CD4-positive, alpha-beta T cell treated with Interleukin-1 beta for 1 hour (primary cell): ENCODE results near the gene ADIPOR1.
A peak's percentile ranks its signal among the peaks of the same experiment; 100 is the strongest.
"Not testable (repeated sequence)": the region's sequence is repeated elsewhere in the genome, so short reads cannot be mapped to it uniquely, and the experiment has no call there.

ENCODE experiments used
- DNase-seq, 2 donors: peaks; one replicate each; pipeline ENCODE4 v3.0.0-alpha.2; 2020 to 2022

ADIPOR1 gene

DNA sequence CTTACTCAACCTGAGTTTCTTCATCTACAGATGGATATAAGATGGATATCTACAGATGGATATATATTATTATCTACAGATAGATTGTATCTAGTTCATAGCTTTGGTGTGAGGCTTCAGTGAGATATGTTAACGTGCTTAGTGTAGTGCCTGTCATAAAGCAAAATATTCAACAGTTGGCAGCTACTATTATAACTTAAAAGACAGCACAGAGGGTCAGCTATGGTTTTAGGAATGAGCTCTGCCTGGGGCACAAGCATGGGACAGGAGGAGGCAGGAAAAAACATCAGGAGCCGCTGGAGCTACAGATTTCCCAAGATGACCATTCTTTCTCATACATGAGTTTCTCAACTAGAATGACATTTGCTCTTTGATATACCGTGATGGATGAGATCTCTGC lies 10.2 kb upstream of the ADIPOR1 start:
- DNase-seq, result no peak

GRCh38 chr1:202967684-202968281 lies 9.7 kb upstream of the ADIPOR1 start:
- peak; percentile 14 to 44 for DNase-seq

DNA sequence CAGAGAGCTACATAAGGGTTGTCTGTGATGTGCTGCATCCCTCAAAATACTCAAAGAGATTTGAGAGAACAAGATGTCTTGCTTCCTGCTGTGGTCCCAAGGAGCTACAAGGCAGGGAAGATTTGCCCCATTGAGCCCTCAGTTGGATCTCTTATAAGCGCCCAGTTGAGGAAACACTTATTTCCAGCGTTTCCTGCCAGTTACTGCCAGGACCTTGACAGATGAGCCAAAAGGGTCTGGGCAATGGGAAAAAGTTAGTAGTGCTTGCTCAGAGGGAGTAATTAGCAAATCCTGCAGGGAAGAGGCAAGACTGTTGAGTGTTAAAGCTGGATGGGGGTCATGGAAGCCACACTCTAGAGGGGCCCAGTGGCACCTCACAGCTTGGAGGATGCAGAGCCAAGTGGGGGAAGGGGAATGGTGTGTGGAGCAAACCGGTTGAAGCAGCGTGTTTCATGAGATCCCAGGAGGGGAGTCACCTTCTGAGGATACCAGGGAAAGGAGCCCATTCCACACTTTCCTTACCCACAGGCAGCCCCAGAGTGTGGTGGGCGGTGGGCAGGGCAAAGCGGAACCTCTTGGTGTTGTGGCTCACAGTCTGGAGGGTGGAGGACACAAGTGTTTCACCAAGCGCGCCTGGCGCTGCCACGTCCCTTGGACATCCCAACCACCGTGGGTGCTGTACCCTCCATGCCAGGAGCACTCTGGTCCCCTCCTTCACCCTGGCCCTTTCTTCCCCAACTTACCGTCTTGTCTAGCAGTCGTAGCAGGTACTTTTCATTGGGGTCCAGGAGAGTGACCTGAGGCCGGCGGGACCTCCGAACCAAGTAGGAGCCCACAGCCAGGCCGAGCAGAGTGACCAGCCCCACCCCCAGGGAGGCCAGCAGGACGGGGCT lies 8.1 kb upstream of the ADIPOR1 start:
- DNase-seq, result no peak

GRCh38 chr1:202965422-202965821 lies 7.3 kb upstream of the ADIPOR1 start:
- no peak for DNase-seq

GRCh38 chr1:202964791-202965410 lies 6.8 kb upstream of the ADIPOR1 start:
- DNase-seq, result no peak

GRCh38 chr1:202961220-202961880 lies 3.2 kb upstream of the ADIPOR1 start:
- no peak for DNase-seq

DNA sequence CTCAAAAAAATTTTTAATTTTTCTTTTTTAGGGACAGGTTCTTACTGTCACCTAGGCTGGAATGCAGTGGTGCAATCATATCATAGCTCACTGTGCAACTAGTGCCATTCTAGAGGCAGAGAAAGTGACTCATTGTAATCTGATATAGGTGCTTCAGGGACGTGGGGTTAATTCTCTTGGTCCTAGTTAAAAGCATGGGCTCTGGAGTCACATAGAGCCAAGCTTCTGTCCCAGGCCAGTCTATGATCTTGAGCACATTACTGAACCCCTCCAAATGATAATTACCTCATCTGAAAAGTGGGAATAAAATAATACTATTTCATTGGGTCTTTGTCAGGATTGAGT lies 1.1 kb upstream of the ADIPOR1 start:
- DNase-seq, result no peak

DNA sequence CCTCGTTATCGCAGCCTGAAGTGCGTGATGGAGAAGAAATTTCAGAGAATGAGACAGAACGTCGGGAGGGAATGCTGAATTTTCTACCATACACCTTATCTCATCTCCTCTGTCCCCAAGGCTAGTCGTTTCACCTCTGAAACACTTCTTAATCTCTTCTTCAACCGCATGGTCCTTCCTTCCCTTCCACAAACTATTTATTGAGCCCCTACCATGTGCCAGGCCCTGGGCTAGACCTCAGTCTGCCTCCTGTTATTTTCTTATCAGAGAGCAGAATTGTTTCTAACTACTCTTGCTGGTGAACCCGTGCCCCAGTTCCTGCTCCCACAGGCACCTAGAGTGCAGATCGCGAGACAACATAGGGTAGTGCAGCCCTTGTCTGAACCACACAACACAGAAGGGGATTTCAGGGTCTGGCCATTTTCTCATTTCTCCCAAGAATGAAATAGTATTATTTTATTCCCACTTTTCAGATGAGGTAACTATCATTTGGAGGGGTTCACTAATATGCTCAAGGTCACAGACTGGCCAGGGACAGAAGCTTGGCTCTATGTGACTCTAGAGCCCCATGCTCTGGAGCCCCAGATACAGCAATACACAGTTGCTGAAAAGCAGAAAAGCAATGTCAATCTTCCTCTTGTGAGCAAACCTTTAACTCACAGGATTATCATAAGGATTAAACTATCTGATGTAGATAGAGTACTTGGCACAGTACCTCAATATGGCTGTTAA lies 598 bp upstream of the ADIPOR1 start:
- peak in 1 of 2 donors; percentile 27 for DNase-seq

- no peak for DNase-seq
Observed at GRCh38 chr1:202956969-202957368, 1.1 kb downstream of the ADIPOR1 start.

DNA sequence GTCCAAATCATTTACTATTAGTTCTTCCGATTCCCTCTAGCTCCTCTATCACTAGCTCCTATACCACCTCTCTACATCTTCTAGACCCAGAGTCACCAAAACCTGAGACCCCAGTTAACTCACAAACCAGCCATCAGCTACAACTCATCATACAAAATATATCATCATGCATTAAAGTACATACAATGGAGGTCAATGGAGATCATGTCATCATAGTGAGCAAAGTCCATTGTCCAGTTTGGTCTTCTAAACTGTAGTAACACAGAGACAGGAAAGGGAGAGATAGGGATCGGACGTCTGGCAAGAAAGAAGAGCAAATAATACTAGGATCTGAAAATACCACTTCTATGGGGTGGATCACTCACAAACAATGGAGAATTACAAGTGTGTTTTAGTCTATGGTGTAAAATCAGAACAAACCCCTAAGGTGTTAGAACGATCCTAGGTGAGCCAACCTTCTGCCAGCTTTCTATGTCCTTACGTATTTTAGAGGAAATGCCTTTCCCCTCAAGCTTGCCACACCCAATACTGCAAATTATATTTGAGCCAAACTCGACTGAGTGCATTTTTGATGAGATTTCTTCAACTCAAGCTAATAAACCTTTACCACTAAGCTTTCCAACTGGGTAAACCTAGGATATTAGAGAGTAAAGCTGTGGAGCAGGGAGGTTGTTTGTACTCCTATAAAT lies 3.9 kb downstream of the ADIPOR1 start:
- no peak for DNase-seq

GRCh38 chr1:202953392-202953791 lies 4.7 kb downstream of the ADIPOR1 start:
- DNase-seq, result no peak

- DNase-seq, result peak; percentile 23 to 67
Observed at GRCh38 chr1:202952818-202953217, 5.3 kb downstream of the ADIPOR1 start.

- no peak for DNase-seq
Observed at GRCh38 chr1:202952099-202952498, 6.0 kb downstream of the ADIPOR1 start.

DNA sequence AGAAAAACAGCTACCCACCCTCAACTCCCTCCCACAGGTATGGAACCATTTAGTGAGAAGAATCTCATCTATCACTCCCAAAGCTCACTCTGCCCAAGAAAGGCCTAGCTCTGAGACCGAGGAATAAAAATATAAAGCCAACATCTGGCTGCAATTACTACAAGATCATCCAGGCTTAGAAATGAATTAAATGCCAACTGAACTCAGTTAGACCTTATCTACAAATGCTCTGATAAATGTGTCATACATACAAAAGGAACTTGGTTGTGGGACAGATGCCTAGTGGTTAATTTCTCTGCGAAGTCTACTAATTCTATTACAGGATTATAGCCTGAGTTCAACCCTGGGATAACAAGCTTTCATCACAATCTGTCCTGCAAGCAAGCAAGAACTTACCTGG lies 6.7 kb downstream of the ADIPOR1 start:
- no peak for DNase-seq

GRCh38 chr1:202945483-202945882 lies 12.6 kb downstream of the ADIPOR1 start:
- DNase-seq, result no peak

GRCh38 chr1:202944438-202944921 lies 13.6 kb downstream of the ADIPOR1 start:
- DNase-seq, result no peak

GRCh38 chr1:202942426-202942825 lies 15.7 kb downstream of the ADIPOR1 start:
- no peak for DNase-seq

DNA sequence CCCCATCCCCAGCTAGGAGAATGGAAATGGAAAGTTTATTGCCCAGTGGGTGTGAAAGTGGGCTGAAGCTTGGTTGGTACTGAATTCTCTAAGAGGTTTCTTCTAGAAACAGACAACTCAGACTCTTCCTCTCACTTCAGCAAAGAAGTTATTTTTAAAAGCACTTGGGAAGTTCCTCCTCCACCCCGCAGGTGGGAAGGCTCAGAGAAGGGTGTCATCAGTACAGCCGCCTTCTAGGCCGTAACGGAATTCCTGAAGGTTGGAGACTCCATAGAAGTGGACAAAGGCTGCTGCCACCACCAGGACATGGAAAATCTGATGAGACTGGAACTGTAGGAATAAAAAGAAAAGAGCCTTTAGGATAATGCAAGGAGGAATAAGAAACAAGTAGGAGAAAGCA lies 16.7 kb downstream of the ADIPOR1 start:
- no peak for DNase-seq

DNA sequence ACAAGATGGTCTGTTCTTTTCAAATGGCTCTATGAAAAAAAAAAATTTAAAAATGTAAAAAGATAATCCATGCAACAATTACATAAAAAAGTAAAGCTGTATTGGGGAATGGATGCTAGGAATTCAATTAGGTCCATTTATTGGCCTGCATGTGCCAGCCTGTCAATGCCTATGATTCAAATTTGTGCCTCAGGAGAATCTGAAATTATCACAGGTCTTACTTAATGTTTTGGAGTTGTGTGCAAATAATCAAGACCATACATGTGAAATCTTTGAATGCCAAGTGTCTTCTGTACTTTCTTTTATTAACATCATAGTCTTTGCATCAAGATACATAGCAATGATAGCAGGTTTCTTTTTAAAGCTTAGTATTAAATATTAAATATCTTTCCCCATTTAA lies 17.6 kb downstream of the ADIPOR1 start:
- DNase-seq, result no peak

GRCh38 chr1:202938287-202938925 lies 19.7 kb downstream of the ADIPOR1 start:
- no peak for DNase-seq

- DNase-seq, result not testable (repeated sequence)
Observed at GRCh38 chr1:202936409-202936808, 21.7 kb downstream of the ADIPOR1 start.

- no peak for DNase-seq
Observed at GRCh38 chr1:202935844-202936243, 22.3 kb downstream of the ADIPOR1 start.
